Activated naive CD4-positive, alpha-beta T cell treated with anti-CD3 and anti-CD28 coated beads for 36 hours (primary cell): ENCODE measurements around the gene SLC35B2. TPM values are rescaled to one million over a fixed set of nuclear protein-coding genes. Genes with fewer than 3 reads are reported as not detected.

Experiments
- CTCF ChIA-PET: fragments of 350-600 bp; sonication (Branson Sonifier 250); formaldehyde crosslinking; loops from one replicate; lab custom pipeline; 2021; ENCODE audit warnings: antibody characterized with exemption; lab: Charles Lee
- DNase-seq: peaks from one replicate; pipeline ENCODE4 v3.0.0-alpha.2; 2020
- H3K27ac Mint-ChIP-seq: one replicate; pipeline ENCODE4 v1.8.0; 2021; ENCODE audit warnings: mild to moderate bottlenecking, mixed read lengths
- H3K27me3 Mint-ChIP-seq: one replicate; pipeline ENCODE4 v1.8.0; 2021; ENCODE audit warnings: low read depth, mixed read lengths
- H3K36me3 Mint-ChIP-seq: one replicate; pipeline ENCODE4 v1.8.0; 2021; ENCODE audit warnings: low read depth, mixed read lengths
- H3K4me1 Mint-ChIP-seq: one replicate; pipeline ENCODE4 v1.8.0; 2021; ENCODE audit warnings: low read depth, mixed read lengths
- H3K4me3 Mint-ChIP-seq: one replicate; pipeline ENCODE4 v1.8.0; 2021; ENCODE audit warnings: mild to moderate bottlenecking, moderate library complexity, mixed read lengths
- H3K9me3 Mint-ChIP-seq: one replicate; pipeline ENCODE4 v1.8.0; 2021; ENCODE audit warnings: mixed read lengths
- intact Hi-C: fragments of 100-400 bp; cut with micrococcal nuclease; formaldehyde crosslinking; loops from one replicate; pipeline ENCODE4 v1.15.1; 2023
- total RNA-seq, 2 experiments: library from RNA; stranded (reverse); gene quantifications; one replicate each; pipeline ENCODE4 v1.2.3, GENCODE V29; 2021

The SLC35B2 gene
- total RNA-seq, 2 experiments from 2014 or later = 7.2 to 7.3 TPM

DNA sequence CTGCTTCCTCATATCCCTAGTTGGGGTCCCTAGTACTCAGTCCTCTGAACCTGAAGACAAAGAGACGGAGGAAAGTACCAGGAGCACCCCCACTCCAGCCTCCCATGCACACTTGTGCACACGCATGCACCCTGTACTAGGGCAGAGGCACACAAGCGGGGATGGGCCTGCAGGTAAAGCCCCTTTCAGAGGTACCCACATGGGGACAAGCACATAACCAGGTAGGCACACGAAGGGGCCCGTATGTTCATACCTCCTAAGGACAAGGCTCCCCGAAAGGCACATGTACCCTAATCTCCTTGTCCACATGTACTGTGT, 14.0 kb upstream of the SLC35B2 start:
- Mint-ChIP-seq H3K4me1 (peaks cover 26% of the 10 kb centered on the region), H3K36me3 (no peaks in the 10 kb centered on the region), H3K27me3 (peaks cover 48% of the 10 kb centered on the region), H3K4me3 (peak overlapping the region; percentile 52), H3K9me3 (no peaks in the 10 kb centered on the region), H3K27ac (no peak overlapping the region)
- intact Hi-C loops = no loop called here
- no peak for DNase-seq
- CTCF ChIA-PET = no interaction called here

DNA sequence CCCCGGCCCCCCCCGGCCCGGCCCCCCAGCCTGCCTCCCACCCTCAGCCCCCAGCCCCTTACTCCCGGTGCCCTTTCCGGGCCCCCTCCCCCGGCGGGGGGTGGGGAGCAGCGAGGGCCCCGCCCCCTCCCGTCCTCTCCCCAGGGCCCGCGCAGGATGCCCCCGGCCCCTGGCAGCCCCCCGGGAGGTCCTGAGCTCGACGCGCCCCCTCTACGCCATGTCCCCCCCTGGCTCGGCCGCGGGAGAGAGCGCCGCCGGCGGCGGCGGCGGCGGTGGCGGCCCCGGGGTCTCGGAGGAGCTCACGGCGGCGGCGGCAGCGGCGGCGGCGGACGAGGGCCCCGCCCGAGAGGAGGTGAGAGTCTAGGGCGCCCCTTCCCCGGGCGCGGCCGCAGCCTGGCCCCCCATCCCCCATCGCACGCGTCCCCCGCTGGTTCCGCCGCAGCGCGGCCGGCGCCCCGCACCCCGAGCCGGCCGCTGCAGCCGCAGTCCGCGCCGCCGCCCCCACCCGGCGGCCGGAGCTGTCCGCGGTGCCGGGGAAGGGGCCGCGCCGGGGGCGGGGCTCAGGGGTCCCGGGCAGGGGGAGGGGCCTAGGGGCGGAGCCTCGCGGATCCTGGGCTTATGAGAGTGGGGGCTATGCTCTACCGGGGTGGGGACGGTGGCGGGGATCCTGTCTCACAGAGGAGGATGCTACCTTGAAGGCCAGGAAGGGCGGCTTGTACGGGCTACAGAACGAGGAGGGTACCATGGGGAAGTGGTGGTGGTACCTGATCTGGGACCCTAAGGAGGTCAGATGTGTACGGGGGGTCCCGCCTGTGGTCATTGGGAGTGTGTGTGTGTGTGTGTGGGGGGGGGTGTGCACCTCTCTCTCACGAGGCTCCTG, 13.4 kb upstream of the SLC35B2 start:
- Mint-ChIP-seq H3K4me3 (peak overlapping the region; percentile 52), H3K4me1 (peaks cover 32% of the 10 kb centered on the region), H3K27ac (no peak overlapping the region), H3K9me3 (no peaks in the 10 kb centered on the region), H3K36me3 (no peaks in the 10 kb centered on the region), H3K27me3 (peaks cover 48% of the 10 kb centered on the region)
- CTCF ChIA-PET = interaction anchor here (1.1 kb wide), 1 partner anchor 101 kb away, joined by 3 read pairs; no protein-coding TSS in a partner anchor
- DNase-seq = no peak
- intact Hi-C loops = no loop called here

DNA sequence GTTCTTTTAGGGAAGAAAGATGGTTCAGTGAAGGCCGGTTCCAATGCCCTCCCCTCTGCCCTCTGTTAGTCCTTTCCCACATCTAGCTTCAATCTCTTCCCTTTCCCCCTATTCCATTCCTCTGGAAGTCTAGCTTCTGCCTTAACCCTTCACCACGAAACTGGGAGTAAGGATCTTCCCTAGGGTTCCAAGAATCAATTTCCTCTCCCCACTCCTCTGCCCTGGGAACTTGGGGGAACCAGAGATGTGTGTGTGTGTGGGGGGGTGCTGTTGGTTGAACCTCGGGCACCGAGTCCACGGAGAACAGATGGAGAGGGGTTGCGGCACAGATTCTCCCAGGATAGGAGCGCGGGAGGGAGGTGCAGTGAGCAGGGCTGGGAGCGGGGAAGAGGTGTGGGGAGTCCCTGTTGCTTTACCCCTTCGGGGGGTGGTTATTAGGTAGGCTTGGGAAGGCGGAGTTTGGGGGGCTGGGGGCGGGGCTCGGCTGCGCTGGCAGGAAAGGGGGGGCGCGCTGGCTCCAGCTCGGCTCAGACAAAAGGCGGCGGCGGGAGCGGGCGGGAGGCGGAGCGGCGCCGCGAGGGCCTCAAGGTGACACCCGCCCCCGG, 12.7 kb upstream of the SLC35B2 start, which contains the start of gene TMEM151B:
Gene TMEM151B (plus strand): TSS at position 530 of the 605 bp plus-strand sequence. CDS start 293 bp downstream, outside the sequence.
- Mint-ChIP-seq H3K9me3 (no peaks in the 10 kb centered on the region), H3K4me3 (peak within 1 kb of the TSS; percentile 52), H3K27ac (no peak within 1 kb of the TSS), H3K4me1 (peaks cover 32% of the 10 kb centered on the region), H3K27me3 (peaks cover 48% of the 10 kb centered on the region), H3K36me3 (no peaks in the 10 kb centered on the region)
- intact Hi-C loops = loop anchor here (2.0 kb wide), 1 partner anchor 27 kb away; no protein-coding TSS in a partner anchor
- CTCF ChIA-PET = interaction anchor here (1.1 to 5.0 kb wide), 5 partner anchors 27 to 102 kb away, joined by 3 to 164 read pairs (median 41); partner anchors contain the start of gene AARS2
- no peak for DNase-seq

DNA sequence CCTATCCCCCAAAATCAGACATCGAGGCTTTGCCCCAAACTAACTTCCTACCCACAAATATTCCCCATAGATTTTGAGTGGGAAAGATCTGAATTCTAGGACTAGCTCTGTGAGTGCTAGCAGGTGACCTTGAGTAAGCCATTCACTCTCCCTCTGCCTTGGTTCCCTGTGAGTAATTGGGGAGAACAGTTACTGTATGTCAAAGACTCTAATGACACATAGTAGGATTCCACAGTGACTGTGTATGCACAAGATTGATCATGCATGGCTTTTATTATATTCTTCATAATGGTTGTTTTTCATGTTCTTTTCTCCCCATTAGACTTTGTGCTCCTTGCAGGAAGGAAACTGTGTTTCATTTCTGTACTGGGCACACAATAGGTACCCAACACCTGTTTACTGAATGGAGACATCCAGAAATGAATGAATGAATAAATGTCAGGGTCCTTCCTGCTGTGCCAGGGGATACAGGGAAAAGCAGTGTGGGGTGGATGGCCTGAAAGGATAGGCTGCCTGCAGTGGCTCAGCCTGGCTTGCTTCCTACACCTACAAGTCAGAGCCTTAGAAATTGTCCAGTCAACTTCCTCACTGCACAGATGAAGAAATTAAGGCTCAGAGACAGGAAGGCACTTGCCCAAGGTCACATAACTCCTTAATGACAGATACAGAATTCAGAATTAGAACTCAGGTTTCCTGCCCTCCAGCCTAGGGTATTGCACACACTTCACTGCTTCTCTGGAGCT, 12.0 kb upstream of the SLC35B2 start:
- CTCF ChIA-PET = interaction anchor here (1.0 to 5.0 kb wide), 14 partner anchors 9 to 188 kb away, joined by 3 to 164 read pairs (median 12); partner anchors contain the start of genes AARS2, HSP90AB1 and SPATS1
- Mint-ChIP-seq H3K4me1 (peaks cover 32% of the 10 kb centered on the region), H3K4me3 (peak overlapping the region; percentile 41), H3K9me3 (no peaks in the 10 kb centered on the region), H3K36me3 (no peaks in the 10 kb centered on the region), H3K27me3 (peaks cover 42% of the 10 kb centered on the region), H3K27ac (no peak overlapping the region)
- intact Hi-C loops = loop anchor here (2.0 kb wide), 1 partner anchor 27 kb away; no protein-coding TSS in a partner anchor
- no peak for DNase-seq

DNA sequence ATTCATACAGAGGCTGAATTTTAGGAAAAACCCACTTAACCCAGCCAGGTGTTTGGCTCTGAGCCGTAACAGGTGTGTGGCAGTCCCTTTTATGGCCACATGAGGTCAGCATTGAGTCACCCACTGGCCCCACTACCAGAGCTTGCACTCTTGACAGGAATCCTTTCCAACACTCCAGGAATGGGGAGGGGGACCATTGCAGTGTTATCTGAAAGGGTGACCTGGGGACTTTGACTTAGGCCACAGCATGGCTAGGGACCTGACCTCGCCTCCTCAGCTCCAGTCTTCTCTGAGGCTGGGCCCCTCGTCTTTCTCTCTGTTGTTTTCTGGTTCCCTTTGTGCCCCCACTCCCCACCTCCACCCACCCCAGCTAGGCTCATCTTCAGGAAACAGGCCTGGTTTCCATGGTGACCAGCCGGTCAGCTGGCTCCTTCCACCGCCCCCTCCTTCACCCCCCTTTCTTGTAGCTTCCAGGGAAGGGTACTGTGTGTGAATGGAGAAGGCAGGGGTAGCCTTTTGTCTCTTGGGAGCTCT, 10.8 kb upstream of the SLC35B2 start:
- CTCF ChIA-PET = interaction anchor here (0.5 to 5.0 kb wide), 31 partner anchors 8 to 189 kb away, joined by 3 to 164 read pairs (median 5); partner anchors contain the start of genes AARS2, CDC5L, HSP90AB1 and SLC35B2
- no peak overlapping the region for H3K27ac Mint-ChIP-seq
- intact Hi-C loops = loop anchor here (1.0 to 2.0 kb wide), 4 partner anchors 29 to 188 kb away; no protein-coding TSS in a partner anchor
- H3K27me3 Mint-ChIP-seq = peaks cover 34% of the 10 kb centered on the region
- H3K4me3 Mint-ChIP-seq = no peak overlapping the region
- peaks cover 40% of the 10 kb centered on the region for H3K4me1 Mint-ChIP-seq
- peaks cover 7% of the 10 kb centered on the region for H3K36me3 Mint-ChIP-seq
- peak; percentile 76 for DNase-seq
- no peaks in the 10 kb centered on the region for H3K9me3 Mint-ChIP-seq

DNA sequence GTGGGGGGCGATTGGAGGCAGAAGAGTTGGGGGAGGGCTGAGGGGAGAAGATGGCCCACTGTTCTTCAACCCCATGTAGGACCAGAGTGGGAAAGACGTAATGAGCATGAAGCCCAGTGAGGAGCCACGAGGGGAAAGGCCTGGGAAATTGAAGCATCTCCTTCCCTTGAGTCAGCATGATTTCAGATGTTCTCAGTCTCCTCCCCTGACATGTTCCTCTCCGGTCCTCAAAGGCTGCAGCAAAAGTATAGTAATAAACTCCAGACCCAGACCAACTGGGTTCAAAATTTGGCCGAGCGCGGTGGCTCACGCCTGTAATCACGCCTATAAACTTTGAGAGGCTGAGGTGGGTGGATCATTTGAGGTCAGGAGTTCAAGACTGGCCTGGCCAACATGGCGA, 9.9 kb upstream of the SLC35B2 start:
- peaks cover 8% of the 10 kb centered on the region for H3K36me3 Mint-ChIP-seq
- H3K9me3 Mint-ChIP-seq = no peaks in the 10 kb centered on the region
- CTCF ChIA-PET = interaction anchor here (1.5 to 5.0 kb wide), 17 partner anchors 9 to 188 kb away, joined by 3 to 164 read pairs (median 10); partner anchors contain the start of genes AARS2, HSP90AB1 and SPATS1
- H3K4me3 Mint-ChIP-seq = no peak overlapping the region
- intact Hi-C loops = no loop called here
- no peak overlapping the region for H3K27ac Mint-ChIP-seq
- H3K4me1 Mint-ChIP-seq = peaks cover 49% of the 10 kb centered on the region
- no peak for DNase-seq
- H3K27me3 Mint-ChIP-seq = peaks cover 26% of the 10 kb centered on the region

DNA sequence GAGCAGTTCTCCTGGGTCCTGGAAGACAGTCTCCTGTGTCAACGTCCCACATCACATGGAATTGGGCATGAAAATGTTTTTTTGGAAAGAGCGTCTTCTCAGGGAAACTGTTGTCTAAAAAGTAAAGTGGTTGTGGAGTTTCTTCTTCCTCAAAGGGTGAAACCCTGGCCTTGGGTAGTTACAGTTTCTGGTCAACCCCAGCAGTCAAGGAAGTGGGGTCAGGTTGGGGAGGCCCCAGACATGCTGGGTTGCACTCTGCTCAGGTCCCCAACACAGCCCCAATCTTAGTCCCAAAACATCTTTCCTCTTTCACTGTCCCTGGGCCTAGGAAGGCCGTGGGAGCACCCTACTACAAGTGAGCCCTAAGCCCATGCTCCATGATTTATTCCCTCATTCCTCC, 9.0 kb upstream of the SLC35B2 start:
- Mint-ChIP-seq H3K27ac (peak overlapping the region; percentile 15), H3K4me3 (peak overlapping the region; percentile 19), H3K4me1 (peaks cover 53% of the 10 kb centered on the region), H3K36me3 (peaks cover 8% of the 10 kb centered on the region), H3K9me3 (no peaks in the 10 kb centered on the region), H3K27me3 (peaks cover 22% of the 10 kb centered on the region)
- peak; percentile 39 for DNase-seq
- intact Hi-C loops = no loop called here
- CTCF ChIA-PET = interaction anchor here (0.8 to 5.0 kb wide), 12 partner anchors 9 to 97 kb away, joined by 3 to 164 read pairs (median 14); partner anchors contain the start of genes AARS2 and SPATS1

DNA sequence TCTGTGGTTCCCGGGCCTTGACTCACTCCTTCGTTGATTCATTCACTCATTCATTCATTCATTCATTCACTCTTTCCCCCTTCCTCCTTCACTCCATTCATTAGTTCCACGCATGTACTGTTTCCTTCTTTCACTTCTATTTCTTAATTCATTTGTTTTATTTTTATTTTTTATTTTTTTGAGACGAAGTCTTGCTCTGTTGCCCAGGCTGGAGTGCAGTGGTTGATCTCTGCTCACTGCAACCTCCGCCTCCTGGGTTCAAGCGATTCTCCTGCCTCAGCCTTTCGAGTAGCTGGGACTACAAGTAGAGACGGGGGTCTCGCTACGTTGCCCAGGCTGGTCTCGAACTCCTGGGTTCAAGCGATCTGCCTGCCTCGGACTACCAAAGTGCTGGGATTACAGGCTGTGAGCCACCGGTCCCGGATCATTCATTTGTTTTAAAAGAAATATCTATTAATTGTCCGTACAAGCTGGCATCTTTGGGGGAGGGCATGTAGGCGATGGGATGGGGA, 8.4 kb upstream of the SLC35B2 start:
- Mint-ChIP-seq H3K4me3 (peak overlapping the region; percentile 96), H3K27me3 (peaks cover 18% of the 10 kb centered on the region), H3K36me3 (peaks cover 12% of the 10 kb centered on the region), H3K4me1 (peaks cover 56% of the 10 kb centered on the region), H3K27ac (peak overlapping the region; percentile 78), H3K9me3 (no peaks in the 10 kb centered on the region)
- intact Hi-C loops = loop anchor here (1.0 kb wide), 9 partner anchors 8 to 492 kb away; partner anchors contain the start of genes AARS2, CDC5L and SLC35B2
- DNase-seq = no peak
- CTCF ChIA-PET = interaction anchor here (4.4 to 5.0 kb wide), 3 partner anchors 39 to 70 kb away, joined by 41 to 164 read pairs (median 108); partner anchors contain the start of gene AARS2

DNA sequence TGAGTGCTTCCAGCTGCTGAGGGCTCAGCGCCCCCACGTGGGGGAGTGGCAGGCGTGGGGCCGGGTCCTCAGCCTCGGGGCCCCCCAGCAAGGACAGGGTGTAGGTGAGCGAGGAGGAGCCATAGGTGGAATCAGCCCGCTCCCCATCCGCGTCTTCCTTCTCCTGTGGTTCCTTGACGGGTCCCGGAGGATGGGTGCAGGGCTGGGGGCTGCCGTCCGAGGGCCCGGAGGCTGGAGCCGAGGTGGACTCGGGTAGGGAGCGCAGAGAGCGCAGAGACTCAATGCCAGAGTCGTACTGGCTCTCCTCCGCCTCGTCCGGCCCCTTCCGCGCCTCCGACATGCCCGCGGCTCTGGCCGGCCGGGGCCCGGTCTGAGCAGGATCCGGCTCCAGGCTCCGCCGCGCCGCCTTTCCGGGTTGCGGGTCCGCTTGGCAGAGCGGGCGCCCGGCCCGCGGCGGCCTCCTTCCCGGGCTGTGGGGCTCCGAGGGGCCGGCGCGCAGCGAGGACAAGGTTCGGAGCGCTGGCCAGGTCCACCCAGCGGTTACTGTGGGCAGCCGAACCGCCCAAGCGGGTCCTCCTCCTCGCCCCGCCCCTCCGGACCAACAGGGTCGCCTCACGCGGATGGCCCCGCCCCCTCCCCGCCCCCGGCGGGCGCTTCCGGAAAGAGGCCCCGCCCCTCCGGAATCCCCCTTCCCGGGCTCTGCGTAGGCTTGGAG, 7.8 kb upstream of the SLC35B2 start, which contains the start of gene NFKBIE:
Gene NFKBIE (minus strand): TSS at position 545 of the 715 bp plus-strand sequence. CDS start 205 bp downstream, at position 340.
- H3K36me3 Mint-ChIP-seq = peaks cover 12% of the 10 kb centered on the region
- H3K4me1 Mint-ChIP-seq = peaks cover 55% of the 10 kb centered on the region
- peak within 1 kb of the TSS; percentile 95 for H3K27ac Mint-ChIP-seq
- peaks cover 17% of the 10 kb centered on the region for H3K27me3 Mint-ChIP-seq
- peak; percentile 97 for DNase-seq
- intact Hi-C loops = loop anchor here (1.0 kb wide), 9 partner anchors 8 to 492 kb away; partner anchors contain the start of genes AARS2, CDC5L and SLC35B2
- no peaks in the 10 kb centered on the region for H3K9me3 Mint-ChIP-seq
- CTCF ChIA-PET = interaction anchor here (0.7 to 5.0 kb wide), 5 partner anchors 10 to 167 kb away, joined by 3 to 164 read pairs (median 4); partner anchors contain the start of gene HSP90AB1
- H3K4me3 Mint-ChIP-seq = peak within 1 kb of the TSS; percentile 96
